HCT116 (cell line): Measurements from ENCODE around the gene NCAPD2. TPM values are rescaled to one million over a fixed set of nuclear protein-coding genes. Genes with fewer than 3 reads are reported as not detected.

Experiments used
- ATAC-seq: fragments of 200-7000 bp; cut with Tn5 transposase; 2 replicates; pipeline ENCODE4 v1.9.1; 2020; ENCODE audit warnings: mild to moderate bottlenecking, moderate library complexity
- BruUV-seq: library from RNA; stranded (reverse); fragments of 400-500 nt; replicated peaks from 2 replicates; lab custom pipeline; 2021; lab: Mats Ljungman, UMichigan
- CTCF ChIA-PET: fragments of 300-600 bp; sonication (Branson Sonifier 250); formaldehyde crosslinking; loops from one replicate; lab custom pipeline; 2021; ENCODE audit warnings: antibody characterized with exemption; lab: Charles Lee
- POLR2A ChIA-PET: fragments of 300-600, 350-600 bp; sonication (Branson Sonifier 250); formaldehyde crosslinking; loops from one replicate; lab custom pipeline; 2021; ENCODE audit warnings: antibody characterized with exemption; lab: Charles Lee
- RAD21 ChIA-PET, 2 experiments: fragments of 300-600 bp; sonication (Branson Sonifier 250); formaldehyde crosslinking; loops; one replicate each; lab custom pipeline; 2023; ENCODE audit warnings: low total read pairs in 2 of 2; ENCODE audit not compliant: uncharacterized antibody in 2 of 2, unreplicated experiment in 2 of 2, low non-redundant PET in 1 of 2; lab: Charles Lee
- DNase-seq: peaks from one replicate; pipeline ENCODE4 v3.0.0-alpha.2; 2010; ENCODE audit warnings: low read depth, low spot score
- H2AFZ ChIP-seq: fragments of 200-600 bp; shearing (Covaris generic), sonication (generic); 2 replicates; pipeline ENCODE4 v1.6.1; 2017; ENCODE audit warnings: low read depth, mixed run types, mixed read lengths, antibody characterized with exemption, low read length; ENCODE audit not compliant: poor library complexity, severe bottlenecking
- H3K27ac ChIP-seq: 2 replicates; pipeline ENCODE4 v1.5.1; 2012; ENCODE audit warnings: low read depth, low read length
- H3K27me3 ChIP-seq: fragments of 200-600 bp; sonication (generic); 2 replicates; pipeline ENCODE4 v1.6.1; 2016; ENCODE audit warnings: mixed run types, low read length, mixed read lengths; ENCODE audit not compliant: insufficient read depth
- H3K36me3 ChIP-seq, 2 experiments: fragments of 200-500 bp in 1 of 2; fragments of 200-600 bp in 1 of 2; sonication (Bioruptor generic) in 1 of 2; sonication (generic) in 1 of 2; 2 replicates each; pipeline versions ENCODE4 v1.5.1 to v1.6.1; 2014 to 2016; ENCODE audit warnings: low read length in 2 of 2, inconsistent platforms in 1 of 2, mixed read lengths in 1 of 2, mixed run types in 1 of 2; ENCODE audit not compliant: insufficient read depth in 2 of 2, control insufficient read depth in 1 of 2
- H3K4me1 ChIP-seq, 2 experiments: fragments of 200-600 bp in 1 of 2; sonication (generic) in 1 of 2; 2 replicates each; pipeline versions ENCODE4 v1.5.1 to v1.6.1; 2012 to 2017; ENCODE audit warnings: low read length in 2 of 2, inconsistent platforms in 1 of 2, mild to moderate bottlenecking in 1 of 2, mixed read lengths in 1 of 2, mixed run types in 1 of 2, moderate library complexity in 1 of 2; ENCODE audit not compliant: insufficient read depth in 2 of 2, control insufficient read depth in 1 of 2
- H3K4me2 ChIP-seq: fragments of 200-600 bp; sonication (generic); 2 replicates; pipeline ENCODE4 v1.6.1; 2017; ENCODE audit warnings: mixed run types, low read length, mixed read lengths
- H3K4me3 ChIP-seq, 2 experiments: fragments of 200-600 bp in 1 of 2; sonication (generic) in 1 of 2; replicated peaks in 1 of 2; 2 replicates each; pipeline ENCODE4 v1.5.1; 2011 to 2016; ENCODE audit warnings: low read length in 2 of 2, control low read depth in 1 of 2, low read depth in 1 of 2, mild to moderate bottlenecking in 1 of 2, mixed read lengths in 1 of 2, mixed run types in 1 of 2
- H3K79me2 ChIP-seq: fragments of 200-600 bp; sonication (generic); 2 replicates; pipeline ENCODE4 v1.6.1; 2017; ENCODE audit warnings: mild to moderate bottlenecking, mixed run types, low read length, moderate library complexity, mixed read lengths; ENCODE audit not compliant: insufficient read depth
- H3K9ac ChIP-seq: fragments of 200-600 bp; sonication (generic); 2 replicates; pipeline ENCODE4 v1.6.1; 2016; ENCODE audit warnings: low read length, mixed read lengths
- H3K9me2 ChIP-seq: fragments of 200-600 bp; sonication (generic), shearing (Covaris generic); 2 replicates; pipeline ENCODE4 v1.6.1; 2017; ENCODE audit warnings: mixed run types, mild to moderate bottlenecking, moderate library complexity; ENCODE audit not compliant: insufficient read depth
- H3K9me3 ChIP-seq, 2 experiments: fragments of 200-500 bp in 1 of 2; fragments of 200-600 bp in 1 of 2; sonication (Bioruptor generic) in 1 of 2; sonication (generic) in 1 of 2; 2 replicates each; pipeline ENCODE4 v1.6.1; 2014 to 2017; ENCODE audit warnings: low read length in 2 of 2, mixed read lengths in 2 of 2, inconsistent platforms in 1 of 2, low read depth in 1 of 2, mild to moderate bottlenecking in 1 of 2, mixed run types in 1 of 2, moderate library complexity in 1 of 2; ENCODE audit not compliant: control insufficient read depth in 1 of 2, insufficient read depth in 1 of 2
- H4K20me1 ChIP-seq: fragments of 200-600 bp; sonication (generic), shearing (Covaris generic); 2 replicates; pipeline ENCODE4 v1.6.1; 2017; ENCODE audit warnings: mixed run types, mild to moderate bottlenecking, moderate library complexity; ENCODE audit not compliant: insufficient read depth
- FOSL1 ChIP-seq: IDR thresholded peaks from 2 replicates; pipeline ENCODE4 v1.6.1; 2012; ENCODE audit warnings: low read depth
- JUND ChIP-seq: IDR thresholded peaks from 2 replicates; pipeline ENCODE4 v1.6.1; 2012
- MAX ChIP-seq: IDR thresholded peaks from 2 replicates; pipeline ENCODE4 v1.6.1; 2012
- RAD21 ChIP-seq: IDR thresholded peaks from 2 replicates; pipeline ENCODE4 v1.6.1; 2012; ENCODE audit warnings: low read depth, mild to moderate bottlenecking
- SP1 ChIP-seq: IDR thresholded peaks from 2 replicates; pipeline ENCODE4 v1.6.1; 2012; ENCODE audit warnings: low read depth
- ZNF274 ChIP-seq: fragments of 200-500 bp; sonication (Bioruptor generic); IDR thresholded peaks from 2 replicates; pipeline ENCODE4 v1.6.1; 2014; ENCODE audit warnings: mild to moderate bottlenecking, low read depth, low read length, inconsistent platforms
- intact Hi-C: fragments of 100-400 bp; cut with micrococcal nuclease; formaldehyde crosslinking; loops from 2 replicates; pipeline ENCODE4 v1.10.0; 2022
- total RNA-seq: library from RNA; stranded (reverse); gene quantifications from one replicate; pipeline ENCODE4 v1.2.1, GENCODE V29; 2021; ENCODE audit not compliant: unreplicated experiment

NCAPD2 gene
- total RNA-seq, 1 experiment from 2014 or later, result 177 TPM

DNA sequence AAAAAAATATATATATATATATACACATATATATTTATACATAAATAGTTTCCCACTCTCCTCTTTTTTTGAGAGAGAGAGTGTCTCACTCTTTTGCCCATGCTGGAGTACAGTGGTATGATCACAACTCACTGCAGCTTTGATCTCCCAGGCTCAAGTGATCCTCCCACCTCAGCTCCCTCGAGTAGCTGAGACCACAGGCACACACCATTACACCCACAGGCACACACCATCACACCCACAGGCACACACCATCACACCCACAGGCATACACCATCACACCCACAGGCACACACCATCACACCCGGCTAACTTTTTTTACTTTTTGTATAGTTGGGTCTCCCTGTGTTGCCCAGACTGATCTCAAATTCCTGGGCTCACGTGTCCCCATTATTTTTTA lies 26.3 kb downstream of the NCAPD2 start:
- ATAC-seq (no peak), DNase-seq (no peak)
- Histone ChIP-seq H2AFZ (no peak overlapping the region), H3K27ac (no peak overlapping the region), H3K9me2 (no peaks in the 10 kb centered on the region), H4K20me1 (no peaks in the 10 kb centered on the region), H3K27me3 (no peaks in the 10 kb centered on the region), H3K4me2 (no peak overlapping the region), H3K36me3 (peaks cover 72 to 75% of the 10 kb centered on the region in 2 experiments), H3K4me1 (no peaks in the 10 kb centered on the region), H3K9me3 (no peaks in the 10 kb centered on the region), H3K9ac (no peak overlapping the region)
- ChIA-PET POLR2A (no interaction called here), RAD21 (no interaction called here)
- intact Hi-C loops, result no loop called here
- TF ChIP-seq RAD21 (no peak), JUND (no peak), FOSL1 (no peak)
- TF ChIP-seq, all 23 proteins: peak for 0
- CTCF ChIA-PET, result no interaction called here
- no peak overlapping the region for H3K4me3 ChIP-seq
- no peaks in the 10 kb centered on the region; the same call in 1 of the 2 replicates for H3K79me2 ChIP-seq
- no TSS peak for BruUV-seq

GRCh38 chr12:6522193-6522592 lies 28.3 kb downstream of the NCAPD2 start:
- H3K9me2 ChIP-seq, result no peaks in the 10 kb centered on the region
- intact Hi-C loops, result no loop called here
- ATAC-seq, result no peak
- DNase-seq, result no peak
- no peak overlapping the region for H3K9ac ChIP-seq
- BruUV-seq, result no TSS peak
- POLR2A ChIA-PET, result no interaction called here
- H3K4me3 ChIP-seq, result no peak overlapping the region
- no peak overlapping the region for H2AFZ ChIP-seq
- no peaks in the 10 kb centered on the region for H3K4me1 ChIP-seq
- no peaks in the 10 kb centered on the region for H3K79me2 ChIP-seq
- H3K9me3 ChIP-seq, result no peaks in the 10 kb centered on the region
- no peaks in the 10 kb centered on the region for H3K27me3 ChIP-seq
- no peak for TF ChIP-seq SP1
- TF ChIP-seq MAX, result no peak
- no peak for TF ChIP-seq ZNF274
- no peak overlapping the region for H3K4me2 ChIP-seq
- H4K20me1 ChIP-seq, result no peaks in the 10 kb centered on the region
- no peak overlapping the region for H3K27ac ChIP-seq
- RAD21 ChIA-PET, result no interaction called here
- peaks cover 74 to 75% of the 10 kb centered on the region in 2 experiments for H3K36me3 ChIP-seq
- CTCF ChIA-PET, result no interaction called here
